H1 (cell line): ENCODE measurements around the gene WDR45. TPM values are rescaled to one million over a fixed set of nuclear protein-coding genes. Genes with fewer than 3 reads are reported as not detected.

Source experiments
- BACH1 ChIP-seq: IDR thresholded peaks from 2 replicates; pipeline ENCODE4 v1.6.1; 2012; ENCODE audit warnings: low read length, improper control_type of control experiment
- CBX8 ChIP-seq: fragments of 300-800, 300-1000 bp; sonication (generic); IDR thresholded peaks from 2 replicates; pipeline ENCODE4 v1.7.1; 2016; ENCODE audit warnings: low read depth, low read length, borderline replicate concordance
- CHD1 ChIP-seq: IDR thresholded peaks from 2 replicates; pipeline ENCODE4 v1.6.1; 2012; ENCODE audit warnings: low read depth, low read length, improper control_type of control experiment
- GTF2F1 ChIP-seq: IDR thresholded peaks from 2 replicates; pipeline ENCODE4 v1.6.1; 2012; ENCODE audit warnings: low read depth, low read length, improper control_type of control experiment, borderline replicate concordance
- KDM1A ChIP-seq: fragments of 200-600, 300-600 bp; sonication (generic); IDR thresholded peaks from 2 replicates; pipeline ENCODE4 v1.7.1; 2016; ENCODE audit warnings: mild to moderate bottlenecking, low read length, borderline replicate concordance
- POLR2AphosphoS5 ChIP-seq: IDR thresholded peaks from 2 replicates; pipeline ENCODE4 v1.6.1; 2011; ENCODE audit warnings: low read depth, low read length
- RAD21 ChIP-seq, 2 experiments: IDR thresholded peaks in 1 of 2; conservative IDR thresholded peaks in 1 of 2; 2 replicates each; pipeline ENCODE4 v1.6.1; 2011; ENCODE audit warnings: low read depth in 2 of 2, low read length in 2 of 2, improper control_type of control experiment in 1 of 2, inconsistent platforms in 1 of 2, mild to moderate bottlenecking in 1 of 2, moderate library complexity in 1 of 2
- USF2 ChIP-seq: IDR thresholded peaks from 2 replicates; pipeline ENCODE4 v1.6.1; 2011; ENCODE audit warnings: low read length, improper control_type of control experiment
- polyA plus RNA-seq, 7 experiments: library from polyadenylated mRNA; depleted of rRNA in 3 of 7; stranded (reverse) in 5 of 7; unstranded in 2 of 7; fragments of >200 nt in 5 of 7; fragments of 200-250 nt in 2 of 7; gene quantifications; 1 replicate in 5 of 7; 2 replicates in 1 of 7; 4 replicates in 1 of 7; pipeline versions ENCODE4 v1.2.1 to v1.2.3, GENCODE V29; 2011 to 2013; ENCODE audit warnings: missing spikeins in 2 of 7, mixed read lengths in 2 of 7
- total RNA-seq: library from RNA; stranded (reverse); fragmentation: NEBNext Ultra II Directional; extraction: Animal tissue kit (Norgen Biotek cat#: 25700); gene quantifications from 2 replicates; pipeline ENCODE4 v1.2.1, GENCODE V29; 2021
- TF ChIP-seq, protein P1 (sequence below): fragments of 300-600 bp; sonication (generic); IDR thresholded peaks from 2 replicates; pipeline ENCODE4 v1.7.1; 2012; ENCODE audit warnings: low read length, moderate library complexity, mild to moderate bottlenecking, inconsistent platforms; ENCODE audit not compliant: insufficient replicate concordance

WDR45 gene
- total and polyA plus RNA-seq, 2 of the 8 experiments (the other 6 are each of a cell fraction or from before 2014, with no cell fraction given) = 27.9 to 49.7 TPM

- TF ChIP-seq, protein P1, sequence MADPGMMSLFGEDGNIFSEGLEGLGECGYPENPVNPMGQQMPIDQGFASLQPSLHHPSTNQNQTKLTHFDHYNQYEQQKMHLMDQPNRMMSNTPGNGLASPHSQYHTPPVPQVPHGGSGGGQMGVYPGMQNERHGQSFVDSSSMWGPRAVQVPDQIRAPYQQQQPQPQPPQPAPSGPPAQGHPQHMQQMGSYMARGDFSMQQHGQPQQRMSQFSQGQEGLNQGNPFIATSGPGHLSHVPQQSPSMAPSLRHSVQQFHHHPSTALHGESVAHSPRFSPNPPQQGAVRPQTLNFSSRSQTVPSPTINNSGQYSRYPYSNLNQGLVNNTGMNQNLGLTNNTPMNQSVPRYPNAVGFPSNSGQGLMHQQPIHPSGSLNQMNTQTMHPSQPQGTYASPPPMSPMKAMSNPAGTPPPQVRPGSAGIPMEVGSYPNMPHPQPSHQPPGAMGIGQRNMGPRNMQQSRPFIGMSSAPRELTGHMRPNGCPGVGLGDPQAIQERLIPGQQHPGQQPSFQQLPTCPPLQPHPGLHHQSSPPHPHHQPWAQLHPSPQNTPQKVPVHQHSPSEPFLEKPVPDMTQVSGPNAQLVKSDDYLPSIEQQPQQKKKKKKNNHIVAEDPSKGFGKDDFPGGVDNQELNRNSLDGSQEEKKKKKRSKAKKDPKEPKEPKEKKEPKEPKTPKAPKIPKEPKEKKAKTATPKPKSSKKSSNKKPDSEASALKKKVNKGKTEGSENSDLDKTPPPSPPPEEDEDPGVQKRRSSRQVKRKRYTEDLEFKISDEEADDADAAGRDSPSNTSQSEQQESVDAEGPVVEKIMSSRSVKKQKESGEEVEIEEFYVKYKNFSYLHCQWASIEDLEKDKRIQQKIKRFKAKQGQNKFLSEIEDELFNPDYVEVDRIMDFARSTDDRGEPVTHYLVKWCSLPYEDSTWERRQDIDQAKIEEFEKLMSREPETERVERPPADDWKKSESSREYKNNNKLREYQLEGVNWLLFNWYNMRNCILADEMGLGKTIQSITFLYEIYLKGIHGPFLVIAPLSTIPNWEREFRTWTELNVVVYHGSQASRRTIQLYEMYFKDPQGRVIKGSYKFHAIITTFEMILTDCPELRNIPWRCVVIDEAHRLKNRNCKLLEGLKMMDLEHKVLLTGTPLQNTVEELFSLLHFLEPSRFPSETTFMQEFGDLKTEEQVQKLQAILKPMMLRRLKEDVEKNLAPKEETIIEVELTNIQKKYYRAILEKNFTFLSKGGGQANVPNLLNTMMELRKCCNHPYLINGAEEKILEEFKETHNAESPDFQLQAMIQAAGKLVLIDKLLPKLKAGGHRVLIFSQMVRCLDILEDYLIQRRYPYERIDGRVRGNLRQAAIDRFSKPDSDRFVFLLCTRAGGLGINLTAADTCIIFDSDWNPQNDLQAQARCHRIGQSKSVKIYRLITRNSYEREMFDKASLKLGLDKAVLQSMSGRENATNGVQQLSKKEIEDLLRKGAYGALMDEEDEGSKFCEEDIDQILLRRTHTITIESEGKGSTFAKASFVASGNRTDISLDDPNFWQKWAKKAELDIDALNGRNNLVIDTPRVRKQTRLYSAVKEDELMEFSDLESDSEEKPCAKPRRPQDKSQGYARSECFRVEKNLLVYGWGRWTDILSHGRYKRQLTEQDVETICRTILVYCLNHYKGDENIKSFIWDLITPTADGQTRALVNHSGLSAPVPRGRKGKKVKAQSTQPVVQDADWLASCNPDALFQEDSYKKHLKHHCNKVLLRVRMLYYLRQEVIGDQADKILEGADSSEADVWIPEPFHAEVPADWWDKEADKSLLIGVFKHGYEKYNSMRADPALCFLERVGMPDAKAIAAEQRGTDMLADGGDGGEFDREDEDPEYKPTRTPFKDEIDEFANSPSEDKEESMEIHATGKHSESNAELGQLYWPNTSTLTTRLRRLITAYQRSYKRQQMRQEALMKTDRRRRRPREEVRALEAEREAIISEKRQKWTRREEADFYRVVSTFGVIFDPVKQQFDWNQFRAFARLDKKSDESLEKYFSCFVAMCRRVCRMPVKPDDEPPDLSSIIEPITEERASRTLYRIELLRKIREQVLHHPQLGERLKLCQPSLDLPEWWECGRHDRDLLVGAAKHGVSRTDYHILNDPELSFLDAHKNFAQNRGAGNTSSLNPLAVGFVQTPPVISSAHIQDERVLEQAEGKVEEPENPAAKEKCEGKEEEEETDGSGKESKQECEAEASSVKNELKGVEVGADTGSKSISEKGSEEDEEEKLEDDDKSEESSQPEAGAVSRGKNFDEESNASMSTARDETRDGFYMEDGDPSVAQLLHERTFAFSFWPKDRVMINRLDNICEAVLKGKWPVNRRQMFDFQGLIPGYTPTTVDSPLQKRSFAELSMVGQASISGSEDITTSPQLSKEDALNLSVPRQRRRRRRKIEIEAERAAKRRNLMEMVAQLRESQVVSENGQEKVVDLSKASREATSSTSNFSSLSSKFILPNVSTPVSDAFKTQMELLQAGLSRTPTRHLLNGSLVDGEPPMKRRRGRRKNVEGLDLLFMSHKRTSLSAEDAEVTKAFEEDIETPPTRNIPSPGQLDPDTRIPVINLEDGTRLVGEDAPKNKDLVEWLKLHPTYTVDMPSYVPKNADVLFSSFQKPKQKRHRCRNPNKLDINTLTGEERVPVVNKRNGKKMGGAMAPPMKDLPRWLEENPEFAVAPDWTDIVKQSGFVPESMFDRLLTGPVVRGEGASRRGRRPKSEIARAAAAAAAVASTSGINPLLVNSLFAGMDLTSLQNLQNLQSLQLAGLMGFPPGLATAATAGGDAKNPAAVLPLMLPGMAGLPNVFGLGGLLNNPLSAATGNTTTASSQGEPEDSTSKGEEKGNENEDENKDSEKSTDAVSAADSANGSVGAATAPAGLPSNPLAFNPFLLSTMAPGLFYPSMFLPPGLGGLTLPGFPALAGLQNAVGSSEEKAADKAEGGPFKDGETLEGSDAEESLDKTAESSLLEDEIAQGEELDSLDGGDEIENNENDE = no peak
- no peak for TF ChIP-seq USF2
- TF ChIP-seq KDM1A = no peak
- TF ChIP-seq CHD1 = no peak
- TF ChIP-seq GTF2F1 = no peak
- no peak for TF ChIP-seq CBX8
- TF ChIP-seq BACH1 = peak; percentile 99
- TF ChIP-seq RAD21 (IDR thresholded peaks at IDR 0.05 in 1 of 2, conservative IDR thresholded peaks at IDR 0.05 in 1 of 2; ENCODE audit: low read depth in 2 of 2, low read length in 2 of 2) = no peak; a peak in 1 of 4 replicates
- TF ChIP-seq POLR2AphosphoS5 = no peak
These were observed 39.9 kb downstream of the WDR45 start (continued) for GRCh38 chrX:49039598-49040375.
